Measurements from ENCODE around the gene MCC.

The MCC gene

DNA sequence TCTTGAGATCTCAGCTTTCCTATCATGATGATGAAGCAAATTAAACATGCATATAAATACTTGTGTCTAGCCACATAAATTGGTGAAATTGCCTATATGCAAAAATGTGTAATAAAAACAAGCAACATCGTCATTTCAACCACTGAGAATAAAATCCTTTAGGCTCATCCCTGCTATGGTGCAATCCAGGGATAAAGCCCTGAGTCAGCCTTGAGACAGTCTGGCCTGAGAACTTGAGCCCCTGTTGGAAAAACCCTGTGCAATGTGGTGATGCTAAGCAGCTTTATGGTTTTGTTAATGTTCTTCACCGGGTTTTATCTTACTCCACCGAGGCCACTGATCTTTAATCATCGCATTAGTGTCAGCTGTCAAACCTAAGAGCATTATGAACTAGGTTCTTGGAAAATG is 341.1 kb downstream of the MCC start:
- DNase-seq (ENCODE audit: low read depth in 2 of 2) = no peak

DNA sequence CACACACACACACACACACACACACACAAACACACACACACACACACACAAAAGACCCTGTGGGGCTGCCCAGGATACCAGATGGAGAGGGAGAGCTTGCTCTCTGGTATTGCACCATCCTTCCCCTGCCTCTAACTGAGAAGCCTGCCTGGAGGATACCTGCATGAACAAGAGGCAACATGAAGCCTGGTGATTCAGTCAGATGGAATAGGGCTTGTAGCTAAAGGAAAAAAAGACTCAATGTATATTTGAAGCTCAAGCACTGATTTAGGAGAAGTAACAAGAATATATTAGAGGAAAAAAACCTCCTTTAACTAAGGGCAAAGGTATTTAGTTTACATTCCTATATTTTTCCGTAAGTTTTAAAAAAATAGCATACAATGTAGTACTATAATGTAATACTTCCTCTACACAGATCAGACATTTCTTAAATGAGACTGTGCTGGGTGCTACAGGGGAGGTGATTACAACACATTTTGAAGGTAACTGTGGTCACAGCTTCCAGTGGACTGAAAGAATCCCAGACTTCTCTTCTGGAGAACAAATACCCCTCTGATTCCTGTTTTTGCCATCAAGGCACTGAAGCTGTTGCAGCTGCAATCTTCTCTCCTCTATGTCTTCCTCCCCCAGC is 342.4 kb downstream of the MCC start:
- DNase-seq (ENCODE audit: low read depth in 2 of 2) = no peak

DNA sequence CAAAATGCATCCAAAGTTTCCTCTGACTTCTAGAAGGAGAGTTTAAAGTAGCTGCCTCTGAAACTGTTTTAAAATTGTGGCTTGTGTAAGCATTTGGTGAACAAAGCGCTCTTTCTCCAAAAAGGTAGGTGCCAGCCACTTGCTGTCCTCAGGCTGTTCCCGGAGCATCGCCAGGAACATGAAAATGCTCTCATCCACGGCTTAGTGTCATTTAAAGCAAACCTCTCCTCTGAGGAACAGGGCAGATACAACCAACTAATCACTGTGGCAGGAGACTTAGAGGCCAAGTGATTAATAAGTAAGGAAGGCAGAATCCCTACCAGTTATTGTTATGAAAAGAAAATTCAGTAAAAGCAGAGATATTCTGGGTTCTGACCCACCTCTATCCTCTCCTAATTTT is 346.1 kb downstream of the MCC start:
- DNase-seq (ENCODE audit: low read depth in 2 of 2) = no peak

DNA sequence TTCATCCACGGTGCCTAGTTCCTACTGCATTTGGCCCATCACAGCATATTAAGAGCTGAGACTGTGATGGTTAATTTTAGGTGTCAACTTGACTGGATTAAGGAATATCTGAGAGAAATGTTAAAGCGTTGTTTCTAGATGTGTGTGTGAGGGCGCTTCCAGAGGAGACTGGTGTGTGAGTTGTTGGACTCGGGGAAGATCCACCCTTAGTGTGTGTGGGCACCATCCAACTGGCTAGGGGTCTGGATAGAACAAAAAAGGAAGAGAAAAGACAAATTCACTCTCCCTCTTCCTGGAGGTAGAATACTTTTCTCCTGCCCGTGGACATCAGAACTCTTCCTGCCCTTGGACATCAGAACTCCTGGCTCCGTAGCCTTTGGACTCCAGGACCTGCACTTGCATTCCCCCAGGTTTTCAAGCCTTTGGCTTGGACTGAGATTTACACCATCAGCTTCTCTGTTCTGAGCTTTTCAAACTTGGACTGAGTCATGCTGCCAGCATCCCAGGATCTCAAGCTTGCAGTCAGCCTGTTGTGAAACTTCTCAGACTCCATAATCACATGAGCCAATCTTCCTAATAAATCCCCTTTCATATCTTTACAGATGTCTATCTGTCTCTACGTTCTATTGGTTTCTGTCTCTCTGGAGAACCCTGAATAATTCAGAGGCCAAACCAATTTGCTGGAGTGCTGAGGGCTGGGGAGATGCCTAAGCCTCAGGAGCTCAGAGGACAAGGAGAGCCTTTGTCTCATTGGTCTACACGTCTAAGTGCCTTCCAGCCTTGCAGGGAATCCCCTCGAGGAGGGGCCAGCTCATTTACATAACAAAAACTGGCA is 347.2 kb downstream of the MCC start:
- no peak for DNase-seq (ENCODE audit: low read depth in 2 of 2)

DNA sequence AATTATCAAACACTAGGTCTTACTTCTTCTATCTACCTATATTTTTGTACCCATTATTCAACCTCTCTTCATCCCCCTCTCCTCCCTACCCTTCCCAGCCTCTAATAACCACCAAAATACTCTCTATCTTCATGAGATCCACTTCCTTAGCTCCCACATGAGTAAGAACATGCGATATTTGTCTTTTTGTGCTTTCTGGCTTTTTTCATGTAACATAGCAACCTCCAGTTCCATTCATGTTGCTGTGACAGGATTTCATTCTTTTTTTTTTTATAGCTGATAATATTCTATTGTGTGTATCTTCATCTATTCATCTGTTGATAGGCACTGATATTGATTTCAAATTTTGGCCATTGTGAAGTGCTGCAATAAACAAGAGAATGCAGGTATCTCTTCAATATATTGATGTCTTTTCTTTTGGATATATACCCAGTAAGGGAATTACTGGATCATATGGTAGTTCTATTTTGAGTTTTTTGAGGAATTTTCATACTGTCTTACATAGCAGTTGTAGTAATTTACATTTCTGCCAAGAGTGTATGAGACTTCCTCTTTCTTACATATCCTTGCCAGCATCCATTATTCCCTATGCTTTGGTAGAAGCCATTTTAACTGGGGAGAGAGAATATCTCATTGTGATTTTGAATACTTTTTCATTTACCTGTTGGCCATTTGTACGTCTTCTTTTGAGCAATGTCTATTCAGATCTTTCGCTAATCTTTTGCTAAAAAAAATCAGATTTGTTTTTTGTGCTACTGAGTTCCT is 354.9 kb downstream of the MCC start:
- no peak for DNase-seq (ENCODE audit: low read depth in 2 of 2)

DNA sequence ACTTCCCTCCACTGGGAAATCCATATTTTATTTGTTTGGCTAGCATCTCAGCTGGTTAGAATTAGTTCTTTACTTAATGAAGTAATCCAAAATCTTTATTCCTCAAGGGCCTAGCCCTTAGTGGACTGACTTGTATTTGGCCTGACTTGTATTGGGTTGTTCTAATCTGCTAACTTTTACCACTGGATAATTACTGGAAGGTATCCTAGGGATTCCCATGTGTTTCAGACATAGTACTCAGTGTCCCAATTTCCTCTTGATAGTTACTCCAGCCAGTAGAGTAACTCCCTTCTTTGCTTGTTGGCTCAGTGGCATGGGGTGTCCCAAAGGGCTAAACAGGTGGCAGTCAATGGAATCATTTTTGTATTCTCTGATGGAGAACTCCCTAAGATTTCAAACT is 355.7 kb downstream of the MCC start:
- no peak for DNase-seq (ENCODE audit: low read depth in 2 of 2)

DNA sequence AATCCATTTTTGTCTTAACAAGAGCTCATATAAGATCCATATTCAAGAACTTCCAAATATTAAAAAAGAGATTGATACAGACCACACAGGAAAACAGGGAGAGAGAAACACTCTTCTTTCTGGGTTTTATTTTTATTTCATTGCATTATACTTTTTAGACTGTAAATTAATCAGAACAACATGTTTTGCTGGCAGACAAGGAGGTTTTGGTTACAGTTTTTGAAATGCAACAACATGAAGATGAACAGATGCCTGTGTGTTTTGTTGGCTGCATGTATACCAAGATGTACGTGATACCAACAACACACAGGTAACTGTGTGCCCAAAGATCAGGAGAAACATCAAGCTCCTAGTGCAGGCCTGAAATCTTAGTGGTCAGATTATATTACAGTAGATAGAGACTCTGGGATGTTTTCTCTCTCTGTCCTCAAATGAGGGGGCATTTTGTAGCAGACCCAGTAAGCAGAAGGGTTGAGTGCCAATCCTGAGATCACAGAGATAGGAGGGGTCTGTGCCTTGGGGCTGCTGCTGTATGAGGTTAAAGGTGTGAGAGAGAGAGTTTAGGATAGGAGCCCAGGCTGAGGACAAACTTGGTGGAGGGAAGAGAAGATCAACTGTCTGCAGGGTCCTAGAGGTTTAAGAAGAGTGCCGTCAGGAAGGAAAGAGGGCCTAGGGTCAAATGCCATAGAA is 359.5 kb downstream of the MCC start:
- DNase-seq (ENCODE audit: low read depth in 2 of 2) = no peak

DNA sequence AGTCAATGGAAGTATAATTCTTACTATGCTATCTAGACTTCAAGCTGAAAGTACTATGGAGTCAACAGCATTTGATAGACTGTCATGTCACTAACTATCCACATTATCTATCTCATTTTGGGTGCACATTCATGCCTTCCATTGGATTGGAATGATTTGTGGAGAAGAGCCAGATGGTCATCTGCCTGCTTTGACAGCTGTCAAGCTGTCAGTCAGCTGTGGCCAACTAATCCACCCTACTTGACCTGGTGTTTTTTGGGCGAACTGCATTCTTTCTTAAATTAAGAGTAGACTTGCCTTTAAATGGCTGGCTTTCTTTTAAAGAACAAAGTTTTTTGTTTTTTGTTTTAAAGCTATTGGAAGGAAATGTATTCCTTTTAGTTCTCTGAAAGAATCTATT is 360.2 kb downstream of the MCC start:
- DNase-seq (ENCODE audit: low read depth in 2 of 2) = no peak

DNA sequence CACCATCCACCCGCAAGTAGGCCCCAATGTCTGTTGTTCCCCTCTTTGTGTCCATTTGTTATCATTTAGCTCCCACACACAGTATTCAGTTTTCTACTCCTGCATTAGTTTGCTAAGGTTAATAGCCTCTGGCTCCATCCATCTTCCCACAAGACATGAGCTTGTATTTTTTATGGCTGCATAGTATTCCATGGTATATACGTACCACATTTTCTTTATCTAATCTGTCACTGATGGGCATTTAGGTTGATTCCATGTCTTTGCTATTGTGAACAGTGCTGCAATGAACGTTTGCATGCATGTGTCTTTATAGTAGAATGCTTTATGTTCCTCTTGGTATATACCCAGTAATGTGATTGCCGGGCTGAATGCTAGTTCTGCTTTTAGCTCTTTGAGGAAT is 361.2 kb downstream of the MCC start:
- no peak for DNase-seq (ENCODE audit: low read depth in 2 of 2)

DNA sequence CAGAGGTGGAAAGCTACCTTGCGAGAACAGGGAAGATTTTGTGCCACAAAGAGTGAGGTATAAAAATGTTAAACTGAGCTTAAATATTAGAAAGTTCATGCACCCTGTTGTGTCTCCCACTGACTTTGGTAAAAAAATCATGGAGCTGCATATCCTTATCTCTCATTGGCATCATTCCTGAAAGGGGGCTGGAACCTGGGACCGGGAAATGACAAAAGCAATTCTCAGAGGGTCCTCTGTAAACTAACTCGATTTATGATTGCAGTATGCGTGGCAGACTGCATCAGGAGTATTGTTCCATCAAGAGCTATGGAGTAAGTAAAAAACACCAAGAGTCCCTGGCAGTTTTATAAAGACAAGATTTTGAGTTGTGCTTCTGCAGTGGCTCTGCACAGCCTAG is 362.9 kb downstream of the MCC start:
- no peak for DNase-seq (ENCODE audit: low read depth in 2 of 2)

DNA sequence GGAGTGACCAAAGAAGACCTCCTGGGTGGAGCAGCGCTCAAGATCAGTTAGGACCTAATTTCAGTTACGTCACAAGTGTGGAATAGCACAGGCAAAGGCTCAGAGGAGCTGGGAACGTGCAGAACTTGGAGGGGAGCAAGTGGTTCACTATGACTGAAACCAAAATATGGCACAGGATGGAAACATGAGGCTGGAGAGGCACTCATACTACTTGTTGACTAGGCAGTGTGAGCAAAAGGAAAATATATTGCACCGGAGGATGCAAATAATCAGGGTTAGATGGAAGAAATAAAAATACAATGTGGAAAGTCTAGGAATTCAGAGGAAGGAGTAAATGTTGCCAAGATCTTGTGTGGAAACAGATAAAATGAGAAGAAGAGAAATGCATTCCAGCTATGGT is 363.3 kb downstream of the MCC start:
- DNase-seq (ENCODE audit: low read depth in 2 of 2) = no peak

DNA sequence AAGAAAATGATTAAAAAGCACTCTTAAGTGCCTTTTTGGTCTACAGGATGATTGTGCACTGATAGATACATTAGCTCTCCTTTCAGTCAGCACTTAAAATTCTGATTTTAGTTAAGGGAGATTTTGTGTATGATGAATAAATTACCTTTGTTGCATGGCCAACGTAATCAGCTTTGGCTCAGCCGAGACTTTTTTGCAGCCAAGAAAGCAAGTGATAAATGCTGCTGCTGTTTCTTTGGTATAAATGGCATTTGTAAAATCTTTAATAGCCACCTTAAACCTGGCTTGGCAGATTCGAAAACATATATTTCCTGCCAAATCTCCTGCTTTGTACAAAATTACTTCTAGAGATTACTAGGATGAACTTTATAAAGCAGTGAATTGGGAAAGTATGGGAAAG is 364.0 kb downstream of the MCC start:
- DNase-seq (ENCODE audit: low read depth in 2 of 2) = no peak

DNA sequence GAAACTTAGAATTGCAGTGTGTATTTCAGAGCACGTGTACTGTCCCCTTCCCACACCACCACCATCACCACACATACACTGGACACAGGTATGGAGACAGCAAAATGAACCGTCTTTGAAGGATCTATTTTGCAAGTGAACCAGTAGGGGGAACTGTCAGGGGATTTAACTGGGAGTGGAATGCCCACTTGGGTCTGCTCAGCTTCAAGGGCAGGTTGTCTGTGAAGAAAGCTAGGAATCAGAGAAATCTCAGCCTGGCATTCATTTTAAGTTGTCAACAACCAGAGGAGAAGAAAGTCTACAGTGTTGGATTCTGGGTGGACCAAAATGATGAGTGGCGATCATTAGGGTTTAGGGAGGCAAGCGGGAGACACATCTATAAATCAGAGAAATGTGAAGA is 364.6 kb downstream of the MCC start:
- no peak for DNase-seq (ENCODE audit: low read depth in 2 of 2)

DNA sequence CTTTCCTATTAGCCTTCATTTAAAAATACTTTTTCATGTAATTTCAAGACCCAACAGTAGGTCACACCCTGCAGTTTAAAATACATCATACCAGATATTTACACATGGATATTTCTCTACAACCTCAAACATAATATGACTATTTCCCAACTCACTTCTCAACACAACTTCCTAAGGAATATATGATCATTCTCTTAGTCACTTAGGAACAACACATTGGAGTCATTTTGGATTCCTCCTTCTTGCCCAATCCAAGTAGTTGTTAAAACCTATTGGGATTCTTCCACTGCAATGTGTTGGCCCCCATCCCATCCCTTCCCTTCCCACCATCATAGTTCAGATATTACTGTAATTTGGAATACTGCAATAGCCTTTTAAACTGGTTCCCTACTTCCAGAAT is 366.2 kb downstream of the MCC start:
- no peak for DNase-seq (ENCODE audit: low read depth in 2 of 2)

DNA sequence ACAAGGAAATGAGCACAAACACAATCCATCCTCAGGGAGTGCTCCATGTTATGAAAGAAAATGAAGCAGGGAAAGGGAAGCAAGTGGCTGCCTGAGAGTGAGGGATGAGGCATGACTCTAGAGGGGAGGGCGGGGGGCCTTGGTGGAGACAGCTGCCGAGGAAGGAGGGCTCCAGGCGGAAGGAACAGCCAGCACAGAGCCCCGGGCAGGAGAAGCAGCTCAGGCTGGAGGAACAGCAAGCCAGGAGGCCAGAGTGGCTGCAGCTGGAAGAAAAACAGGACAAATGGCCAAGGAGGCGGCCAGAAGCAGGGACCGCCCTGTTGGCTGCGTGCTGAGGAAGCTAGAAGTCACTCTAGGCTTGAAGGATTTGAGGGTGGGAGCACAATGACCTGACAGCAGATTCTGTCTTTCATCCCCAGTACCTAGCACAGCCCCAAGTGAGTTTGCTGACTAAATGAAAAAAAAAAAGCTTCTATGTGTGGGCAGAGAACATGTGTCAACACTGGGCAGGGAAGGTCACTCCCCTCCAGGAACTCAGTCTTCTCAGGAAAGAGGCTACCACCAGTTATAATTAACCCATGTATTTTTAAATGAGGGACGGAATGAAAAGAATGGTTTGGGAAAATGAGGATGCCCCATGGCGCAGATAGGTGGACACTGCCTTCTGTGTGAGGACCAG is 368.9 kb downstream of the MCC start:
- no peak for DNase-seq (ENCODE audit: low read depth in 2 of 2)

DNA sequence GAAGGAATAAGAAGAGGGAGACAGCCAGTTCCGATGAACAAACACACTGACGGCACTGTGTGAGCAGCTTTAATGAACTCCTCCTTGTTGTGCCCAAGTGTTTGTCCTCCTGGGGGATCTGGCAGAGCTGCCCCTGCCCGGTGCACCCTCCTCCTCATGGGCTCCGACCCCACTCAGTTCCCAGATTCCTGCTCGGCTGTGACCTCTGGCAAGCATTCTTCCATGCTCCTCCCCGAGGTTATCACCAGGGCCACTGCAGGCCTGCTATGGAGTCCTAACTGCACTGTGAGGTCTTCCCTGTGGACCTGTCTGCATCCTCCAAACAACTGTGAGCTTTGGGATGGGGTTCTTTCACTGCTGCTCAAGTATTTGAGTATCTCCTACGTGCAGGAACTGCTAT is 369.5 kb downstream of the MCC start:
- DNase-seq (ENCODE audit: low read depth in 2 of 2) = no peak

DNA sequence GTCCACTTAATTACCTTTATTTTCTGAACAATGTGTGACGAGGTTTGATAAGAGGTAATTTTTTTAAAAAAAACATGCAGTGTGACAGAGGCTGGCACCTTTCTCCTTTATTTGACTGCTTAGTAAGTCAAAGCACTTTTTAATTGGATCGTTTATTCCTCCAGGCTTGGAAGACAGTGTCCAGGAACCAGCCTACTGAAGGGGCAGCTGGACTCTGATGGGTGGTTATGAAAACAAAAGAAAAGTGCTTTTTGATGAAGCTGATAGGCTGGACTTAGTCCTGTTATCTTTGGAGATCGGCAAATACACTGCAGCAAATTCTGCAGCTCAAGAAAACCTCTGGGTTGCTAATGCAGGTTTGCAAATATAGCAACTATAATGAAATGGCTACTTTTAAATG is 370.0 kb downstream of the MCC start:
- DNase-seq (ENCODE audit: low read depth in 2 of 2) = no peak

DNA sequence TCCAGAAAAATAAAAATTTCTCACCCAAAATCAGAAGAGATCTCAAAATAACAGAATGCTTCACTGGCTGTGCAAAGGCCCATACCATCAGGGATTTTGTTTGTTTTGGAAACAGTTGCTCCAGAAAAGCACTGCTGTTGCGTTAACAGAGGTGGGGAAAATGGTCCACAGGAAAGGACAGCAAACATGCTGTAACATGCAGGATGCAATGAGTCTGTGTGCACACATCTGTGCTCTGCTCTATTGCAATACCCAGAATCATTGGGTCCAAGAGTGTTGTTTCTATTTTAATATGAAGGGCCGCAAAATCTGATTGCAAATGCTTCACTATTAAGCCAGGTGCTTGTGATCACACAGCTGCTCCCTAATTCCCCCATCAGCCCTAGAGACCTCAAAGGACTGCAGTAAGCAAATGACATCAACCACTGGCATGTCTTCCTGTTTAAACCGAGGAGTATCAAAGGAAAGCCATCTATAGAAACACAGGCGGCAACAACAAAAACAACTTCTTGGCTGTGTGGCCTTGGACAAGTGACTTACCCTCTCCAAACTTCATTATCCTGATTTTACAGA is 370.6 kb downstream of the MCC start:
- DNase-seq (ENCODE audit: low read depth in 2 of 2) = no peak

DNA sequence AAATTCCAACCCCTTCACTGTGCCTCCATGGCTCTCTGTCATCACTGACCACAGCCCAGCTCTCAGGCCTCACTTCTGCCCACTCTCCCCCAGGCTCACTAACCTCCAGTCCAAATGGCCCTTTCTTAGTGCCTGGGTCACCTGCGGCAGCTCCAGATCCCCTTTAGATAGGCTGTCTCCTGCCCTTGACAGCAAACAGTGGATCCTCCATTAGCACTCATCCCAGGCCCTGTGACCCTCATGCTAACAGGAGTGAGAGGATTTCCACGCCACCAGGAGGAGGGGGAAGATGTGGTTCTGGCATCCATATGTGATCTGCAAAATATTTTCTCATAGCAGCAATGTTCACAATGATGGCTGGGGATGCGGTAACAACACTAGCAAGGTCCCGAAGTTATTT is 372.3 kb downstream of the MCC start:
- no peak for DNase-seq (ENCODE audit: low read depth in 2 of 2)

DNA sequence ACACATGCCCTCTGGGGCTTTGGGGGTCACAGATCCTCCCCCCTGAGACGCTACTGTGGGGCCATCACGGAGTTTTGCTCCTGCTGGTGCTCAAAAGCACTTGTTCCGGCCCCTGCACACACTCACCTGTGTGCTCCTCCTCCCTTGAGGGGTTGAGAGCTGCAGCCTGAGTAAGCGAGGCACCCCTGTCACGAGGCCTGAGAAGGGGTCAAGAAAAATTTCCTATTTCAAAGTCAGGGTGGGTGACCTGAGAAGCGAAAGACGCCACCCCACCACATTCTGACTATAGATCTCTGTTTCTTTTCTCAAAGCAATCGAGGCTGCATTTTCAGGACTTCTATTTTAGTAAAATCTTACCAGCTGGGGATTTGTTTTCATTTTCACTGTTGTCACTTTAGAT is 373.2 kb downstream of the MCC start:
- no peak for DNase-seq (ENCODE audit: low read depth in 2 of 2)

DNA sequence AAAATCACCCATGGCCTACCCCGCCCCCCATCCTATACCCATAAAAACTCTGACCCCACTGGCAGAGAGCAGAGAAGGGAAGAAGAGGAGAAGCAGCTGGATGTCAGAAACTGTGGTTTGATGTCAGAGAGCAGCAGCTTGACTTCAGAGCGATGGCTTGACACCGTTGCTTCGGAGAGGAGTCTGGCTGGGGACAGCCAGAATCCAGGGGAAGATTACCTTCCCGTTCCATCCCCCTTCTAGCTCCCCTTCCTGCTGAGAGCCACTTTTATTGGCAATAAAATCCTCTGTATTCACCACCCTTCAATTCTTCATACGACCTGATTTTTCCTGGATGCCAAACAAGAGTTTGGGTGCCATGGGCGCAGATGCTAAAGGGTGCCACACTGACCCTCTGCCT is 373.7 kb downstream of the MCC start:
- no peak for DNase-seq (ENCODE audit: low read depth in 2 of 2)

Measured in stimulated activated CD8-positive, alpha-beta memory T cell treated with anti-CD3 and anti-CD28 coated beads, Interleukin-7, amount 100 ng/mL, for 4 hours (primary cell).